Measurements from ENCODE around the gene IL1RAPL2. TPM values are rescaled to one million over a fixed set of nuclear protein-coding genes. Genes with fewer than 3 reads are reported as not detected.

The IL1RAPL2 gene
- total and polyA plus RNA-seq, 2 donors (not counting 1 experiment from before 2014, with no cell fraction given): not detected

DNA sequence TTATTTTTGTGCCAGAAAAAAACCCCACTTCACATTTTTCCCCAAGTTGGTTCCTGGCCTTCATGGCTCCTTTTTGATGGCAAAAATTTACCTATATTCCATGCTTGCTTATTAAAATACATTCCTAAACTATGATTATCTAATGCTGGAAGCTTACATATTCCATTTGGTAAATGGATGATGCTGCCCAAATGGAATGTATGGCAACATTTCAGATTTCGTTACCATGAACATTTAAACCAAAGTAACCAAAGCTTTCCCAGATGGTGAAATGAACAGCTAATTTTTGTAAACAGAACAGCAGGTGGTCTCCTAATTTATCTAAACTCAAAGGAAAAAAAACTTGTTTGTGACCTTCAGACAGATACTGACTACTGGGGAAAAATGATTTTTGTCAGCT lies 765.2 kb downstream of the IL1RAPL2 start:
- no peak overlapping the region for H3K4me3 ChIP-seq (ENCODE audit: control extremely low read depth in 1 of 5, extremely low read depth in 1 of 5, insufficient read depth in 1 of 5, low read depth in 2 of 5, low read length in 4 of 5)
- DNase-seq (no peak), ATAC-seq (ENCODE audit: low read depth) (no peak)
- no peaks in the 10 kb centered on the region for H3K4me1 ChIP-seq (ENCODE audit: control insufficient read depth in 2 of 2, insufficient read depth in 2 of 2, low read length in 2 of 2)
- H3K9me3 Mint-ChIP-seq (ENCODE audit: insufficient read depth): no peaks in the 10 kb centered on the region
- no peaks in the 10 kb centered on the region for H3K36me3 ChIP-seq (replicated peaks in 1 of 2; ENCODE audit: control extremely low read depth in 1 of 2, control insufficient read depth in 1 of 2, extremely low read depth in 1 of 2, insufficient read depth in 2 of 2, low read length in 1 of 2)
- POLR2A ChIA-PET: no interaction called here
- H3K4me3 Mint-ChIP-seq: no peak overlapping the region
- no peaks in the 10 kb centered on the region for H3K27me3 Mint-ChIP-seq
- H3K27ac Mint-ChIP-seq: no peak overlapping the region
- intact Hi-C loops (cut with micrococcal nuclease): no loop called here
- H3K4me2 ChIP-seq (replicated peaks; ENCODE audit: low read depth, low read length, poor library complexity, severe bottlenecking): no peak overlapping the region
- no peaks in the 10 kb centered on the region for H3K79me2 ChIP-seq (ENCODE audit: control insufficient read depth, insufficient read depth, low read length)
- H3K9me3 ChIP-seq (ENCODE audit: control extremely low read depth in 1 of 3, control insufficient read depth in 2 of 3, insufficient read depth in 1 of 3, low read length in 2 of 3): no peaks in the 10 kb centered on the region
- H4K20me1 ChIP-seq (ENCODE audit: control insufficient read depth, insufficient read depth, low read length, poor library complexity, severe bottlenecking): no peaks in the 10 kb centered on the region
- CTCF ChIA-PET: no interaction called here
- no peak overlapping the region for H3K27ac ChIP-seq (ENCODE audit: low read length in 2 of 2)
- no CpG with 5 or more reads among the region's 1 CpG for WGBS (ENCODE audit: insufficient coverage)
- no peaks in the 10 kb centered on the region for H3K4me1 Mint-ChIP-seq
- no peak for TF ChIP-seq EZH2 (IDR thresholded peaks at IDR 0.05; ENCODE audit: borderline replicate concordance, insufficient read depth, low read depth, low read length, poor library complexity, severe bottlenecking)
- TF ChIP-seq, protein P1, sequence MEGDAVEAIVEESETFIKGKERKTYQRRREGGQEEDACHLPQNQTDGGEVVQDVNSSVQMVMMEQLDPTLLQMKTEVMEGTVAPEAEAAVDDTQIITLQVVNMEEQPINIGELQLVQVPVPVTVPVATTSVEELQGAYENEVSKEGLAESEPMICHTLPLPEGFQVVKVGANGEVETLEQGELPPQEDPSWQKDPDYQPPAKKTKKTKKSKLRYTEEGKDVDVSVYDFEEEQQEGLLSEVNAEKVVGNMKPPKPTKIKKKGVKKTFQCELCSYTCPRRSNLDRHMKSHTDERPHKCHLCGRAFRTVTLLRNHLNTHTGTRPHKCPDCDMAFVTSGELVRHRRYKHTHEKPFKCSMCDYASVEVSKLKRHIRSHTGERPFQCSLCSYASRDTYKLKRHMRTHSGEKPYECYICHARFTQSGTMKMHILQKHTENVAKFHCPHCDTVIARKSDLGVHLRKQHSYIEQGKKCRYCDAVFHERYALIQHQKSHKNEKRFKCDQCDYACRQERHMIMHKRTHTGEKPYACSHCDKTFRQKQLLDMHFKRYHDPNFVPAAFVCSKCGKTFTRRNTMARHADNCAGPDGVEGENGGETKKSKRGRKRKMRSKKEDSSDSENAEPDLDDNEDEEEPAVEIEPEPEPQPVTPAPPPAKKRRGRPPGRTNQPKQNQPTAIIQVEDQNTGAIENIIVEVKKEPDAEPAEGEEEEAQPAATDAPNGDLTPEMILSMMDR (IDR thresholded peaks at IDR 0.05): no peak
- no peaks in the 10 kb centered on the region for H3K27me3 ChIP-seq (replicated peaks in 1 of 4; ENCODE audit: control extremely low read depth in 1 of 4, control insufficient read depth in 3 of 4, insufficient read depth in 4 of 4, low read length in 3 of 4)
- no peak overlapping the region for H3K9ac ChIP-seq (ENCODE audit: low read length)
- no peak overlapping the region for H2AFZ ChIP-seq (ENCODE audit: insufficient read depth, low read depth, low read length, poor library complexity, severe bottlenecking)

DNA sequence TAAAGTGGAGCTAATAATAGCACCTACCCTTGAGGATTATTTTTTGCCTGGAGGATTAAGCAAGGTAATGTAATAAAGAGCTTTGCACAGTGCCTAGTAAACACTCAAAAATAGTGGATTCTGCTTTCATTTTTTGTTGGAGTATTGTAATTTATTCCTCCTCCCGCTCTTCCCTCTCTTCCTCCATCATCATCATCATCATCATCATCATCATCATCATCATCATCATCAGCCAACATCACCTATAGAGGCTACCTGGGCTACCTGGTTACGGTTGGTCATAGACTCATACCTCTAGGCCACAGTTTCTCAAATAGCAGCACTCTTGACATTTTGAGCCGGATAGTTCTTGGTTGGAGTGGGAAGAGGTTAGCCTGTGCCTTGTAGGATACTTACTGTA lies 781.4 kb downstream of the IL1RAPL2 start:
- H3K4me2 ChIP-seq (replicated peaks; ENCODE audit: low read depth, low read length, poor library complexity, severe bottlenecking): no peak overlapping the region
- POLR2A ChIA-PET: no interaction called here
- no peaks in the 10 kb centered on the region for H3K36me3 ChIP-seq (replicated peaks in 1 of 2; ENCODE audit: control extremely low read depth in 1 of 2, control insufficient read depth in 1 of 2, extremely low read depth in 1 of 2, insufficient read depth in 2 of 2, low read length in 1 of 2)
- no peak overlapping the region for H3K9ac ChIP-seq (ENCODE audit: low read length)
- H3K27ac ChIP-seq (ENCODE audit: low read length in 2 of 2): no peak overlapping the region
- H3K9me3 ChIP-seq (ENCODE audit: control extremely low read depth in 1 of 3, control insufficient read depth in 2 of 3, insufficient read depth in 1 of 3, low read length in 2 of 3): no peaks in the 10 kb centered on the region
- no peaks in the 10 kb centered on the region for H3K4me1 ChIP-seq (ENCODE audit: control insufficient read depth in 2 of 2, insufficient read depth in 2 of 2, low read length in 2 of 2)
- Mint-ChIP-seq H3K4me1 (no peaks in the 10 kb centered on the region), H3K27ac (no peak overlapping the region), H3K9me3 (ENCODE audit: insufficient read depth) (no peaks in the 10 kb centered on the region), H3K27me3 (no peaks in the 10 kb centered on the region), H3K4me3 (no peak overlapping the region)
- intact Hi-C loops (cut with micrococcal nuclease): no loop called here
- DNase-seq: no peak
- H3K4me3 ChIP-seq (ENCODE audit: control extremely low read depth in 1 of 5, extremely low read depth in 1 of 5, insufficient read depth in 1 of 5, low read depth in 2 of 5, low read length in 4 of 5): no peak overlapping the region
- no peaks in the 10 kb centered on the region for H4K20me1 ChIP-seq (ENCODE audit: control insufficient read depth, insufficient read depth, low read length, poor library complexity, severe bottlenecking)
- H3K27me3 ChIP-seq (replicated peaks in 1 of 4; ENCODE audit: control extremely low read depth in 1 of 4, control insufficient read depth in 3 of 4, insufficient read depth in 4 of 4, low read length in 3 of 4): no peaks in the 10 kb centered on the region
- H2AFZ ChIP-seq (ENCODE audit: insufficient read depth, low read depth, low read length, poor library complexity, severe bottlenecking): no peak overlapping the region
- CTCF ChIA-PET: no interaction called here
- WGBS (ENCODE audit: insufficient coverage): no CpG with 5 or more reads among the region's 3 CpGs
- ATAC-seq (ENCODE audit: low read depth): no peak
- TF ChIP-seq, protein P1 (IDR thresholded peaks at IDR 0.05): no peak
- TF ChIP-seq EZH2 (IDR thresholded peaks at IDR 0.05; ENCODE audit: borderline replicate concordance, insufficient read depth, low read depth, low read length, poor library complexity, severe bottlenecking): no peak
- H3K79me2 ChIP-seq (ENCODE audit: control insufficient read depth, insufficient read depth, low read length): no peaks in the 10 kb centered on the region

Measured in B cell (primary cell).